ENCODE measurements around the gene AGTPBP1.

Gene AGTPBP1

GRCh38 chr9:85702726-85703289 is 38.9 kb downstream of the AGTPBP1 start:
- no peak for DNase-seq (ENCODE audit: extremely low spot score)
- TF ChIP-seq CTCF (IDR thresholded peaks at IDR 0.05; ENCODE audit: control extremely low read depth, extremely low read depth, low read depth, missing control alignments), result no peak
- ChIA-PET CTCF (no interaction called here), POLR2A (no interaction called here)

- POLR2A ChIA-PET, result no interaction called here
- CTCF ChIA-PET, result no interaction called here
- DNase-seq (ENCODE audit: extremely low spot score), result no peak
- no peak for TF ChIP-seq CTCF (IDR thresholded peaks at IDR 0.05; ENCODE audit: control extremely low read depth, extremely low read depth, low read depth, missing control alignments)
Observed at GRCh38 chr9:85702191-85702590, 39.6 kb downstream of the AGTPBP1 start.

- no peak for TF ChIP-seq CTCF (IDR thresholded peaks at IDR 0.05; ENCODE audit: control extremely low read depth, extremely low read depth, low read depth, missing control alignments)
- DNase-seq (ENCODE audit: extremely low spot score), result no peak
- ChIA-PET CTCF (interaction anchor here (1.0 to 2.3 kb wide), 5 partner anchors 9 to 38 kb away, joined by 3 to 11 read pairs (median 4); no protein-coding TSS in a partner anchor), POLR2A (no interaction called here)
Observed at GRCh38 chr9:85700330-85700729, 41.4 kb downstream of the AGTPBP1 start.

DNA sequence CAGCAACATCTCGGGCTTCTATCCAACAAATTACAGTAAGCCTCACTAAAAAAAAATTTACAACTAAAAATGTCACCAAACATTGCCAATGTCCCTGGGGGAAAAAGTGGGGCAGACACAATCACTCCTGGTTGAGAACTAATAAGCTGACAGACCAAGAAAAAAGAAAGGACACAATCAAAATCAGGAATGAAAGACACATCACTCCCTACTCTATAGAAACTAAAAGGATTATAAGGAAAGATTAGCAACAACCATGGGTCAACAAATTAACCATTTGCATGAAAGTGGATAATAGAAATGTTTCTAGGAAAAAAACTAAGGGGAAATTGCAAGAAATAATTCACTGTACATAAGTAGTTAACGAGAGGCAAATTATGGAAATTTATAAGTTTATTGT is 53.4 kb downstream of the AGTPBP1 start:
- POLR2A ChIA-PET, result no interaction called here
- CTCF ChIA-PET, result interaction anchor here (1.6 kb wide), 1 partner anchor 10 kb away, joined by 5 read pairs; no protein-coding TSS in a partner anchor
- no peak for TF ChIP-seq CTCF (IDR thresholded peaks at IDR 0.05; ENCODE audit: control extremely low read depth, extremely low read depth, low read depth, missing control alignments)
- no peak for DNase-seq (ENCODE audit: extremely low spot score)

DNA sequence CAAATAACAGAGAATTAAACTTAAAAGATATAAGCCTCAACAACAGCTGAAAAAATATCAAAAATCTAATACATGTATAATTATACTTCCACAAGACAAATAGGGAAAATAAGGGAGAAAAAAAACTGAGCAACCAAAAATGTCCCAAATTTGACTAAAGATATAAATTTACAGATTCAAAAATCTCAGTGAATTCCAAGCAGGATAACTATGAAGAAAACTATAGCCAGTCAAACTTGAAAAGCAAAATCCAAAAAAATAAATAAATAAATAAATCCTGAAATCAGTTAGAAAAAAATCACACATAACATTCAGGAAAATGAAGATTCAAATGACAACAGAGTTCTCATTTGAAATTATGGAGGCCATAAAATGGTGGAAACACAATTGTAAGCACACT is 56.7 kb downstream of the AGTPBP1 start:
- DNase-seq (ENCODE audit: extremely low spot score), result no peak
- POLR2A ChIA-PET, result no interaction called here
- CTCF ChIA-PET, result interaction anchor here (1.0 kb wide), 1 partner anchor 31 kb away, joined by 4 read pairs; no protein-coding TSS in a partner anchor
- no peak for TF ChIP-seq CTCF (IDR thresholded peaks at IDR 0.05; ENCODE audit: control extremely low read depth, extremely low read depth, low read depth, missing control alignments)

GRCh38 chr9:85676790-85677189 is 65.0 kb downstream of the AGTPBP1 start:
- ChIA-PET CTCF (interaction anchor here (1.1 kb wide), 1 partner anchor 25 kb away, joined by 3 read pairs; no protein-coding TSS in a partner anchor), POLR2A (no interaction called here)
- TF ChIP-seq CTCF (IDR thresholded peaks at IDR 0.05; ENCODE audit: control extremely low read depth, extremely low read depth, low read depth, missing control alignments), result no peak
- no peak for DNase-seq (ENCODE audit: extremely low spot score)

Measured in GM10248 (cell line).